PC-9 (cell line): ENCODE data around the gene SPINT1.

Experiments
- CTCF ChIP-seq: fragments of 200-600 bp; sonication (generic); conservative IDR thresholded peaks from 2 replicates; pipeline ENCODE4 v1.6.1; 2017; ENCODE audit warnings: mixed run types, antibody characterized with exemption, mild to moderate bottlenecking, moderate library complexity
- EZH2 ChIP-seq: fragments of 200-600 bp; sonication (generic); IDR thresholded peaks from 2 replicates; pipeline ENCODE4 v1.8.0; 2017; ENCODE audit warnings: antibody characterized with exemption, low read depth

- TF ChIP-seq CTCF (no peak), EZH2 (no peak)
Measured at GRCh38 chr15:40872791-40873693, 29.2 kb downstream of the SPINT1 start.
